Kidney epithelial cell (primary cell): ENCODE results near the gene DIO1. TPM values are rescaled to one million over a fixed set of nuclear protein-coding genes. Genes with fewer than 3 reads are reported as not detected.

Experiments used
- DNase-seq: peaks from one replicate; pipeline ENCODE4 v3.0.0-alpha.2; 2010; ENCODE audit warnings: low read depth
- H3K27me3 ChIP-seq: 2 replicates; pipeline ENCODE4 v1.6.0; 2011; ENCODE audit warnings: low read length; ENCODE audit not compliant: control insufficient read depth, insufficient read depth
- H3K36me3 ChIP-seq: 2 replicates; pipeline ENCODE4 v1.5.1; 2011; ENCODE audit warnings: low read length; ENCODE audit not compliant: control insufficient read depth, insufficient read depth
- H3K4me3 ChIP-seq: 2 replicates; pipeline ENCODE4 v1.5.1; 2011; ENCODE audit warnings: low read depth, mild to moderate bottlenecking, control low read depth, low read length
- CTCF ChIP-seq: IDR thresholded peaks from 2 replicates; pipeline ENCODE4 v1.5.1; 2011; ENCODE audit warnings: mild to moderate bottlenecking, moderate library complexity, low read length, control low read depth, inconsistent platforms; ENCODE audit not compliant: insufficient read depth, poor library complexity, severe bottlenecking
- total RNA-seq: library from RNA; depleted of rRNA; stranded (reverse); fragments of >200 nt; gene quantifications from 2 replicates; pipeline ENCODE4 v1.2.3, GENCODE V29; 2015

The DIO1 gene
- total RNA-seq, 1 donor from 2014 or later: not detected

DNA sequence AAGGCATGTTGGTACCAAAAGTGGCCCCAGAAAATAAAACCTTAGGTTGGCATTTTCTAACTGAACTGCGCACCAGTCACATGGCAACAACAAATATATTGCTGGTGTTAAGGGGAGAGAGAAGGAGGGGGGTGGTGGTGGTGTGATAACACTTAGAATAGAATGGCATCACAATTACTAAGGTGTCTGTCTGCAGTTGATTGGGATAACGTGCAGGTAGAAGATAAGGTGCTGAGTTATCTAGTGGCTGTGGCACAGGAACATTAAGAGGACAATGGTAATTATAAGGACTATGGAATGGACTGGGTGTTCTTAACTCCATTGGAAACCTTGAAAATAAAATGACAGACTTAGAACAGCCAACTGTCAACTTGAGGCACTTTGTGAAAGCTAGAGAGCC lies 3.0 kb upstream of the DIO1 start:
- H3K36me3 ChIP-seq: no peaks in the 10 kb centered on the region
- DNase-seq: no peak
- TF ChIP-seq CTCF: no peak
- H3K27me3 ChIP-seq: no peaks in the 10 kb centered on the region
- H3K4me3 ChIP-seq: no peak overlapping the region

GRCh38 chr1:53891678-53892077 lies 2.3 kb upstream of the DIO1 start:
- DNase-seq: no peak
- Histone ChIP-seq H3K4me3 (no peak overlapping the region), H3K36me3 (no peaks in the 10 kb centered on the region), H3K27me3 (no peaks in the 10 kb centered on the region)
- TF ChIP-seq CTCF: no peak

- no peaks in the 10 kb centered on the region for H3K36me3 ChIP-seq
- no peak for DNase-seq
- TF ChIP-seq CTCF: no peak
- no peaks in the 10 kb centered on the region for H3K27me3 ChIP-seq
- no peak overlapping the region for H3K4me3 ChIP-seq
These were observed 1.1 kb upstream of the DIO1 start for GRCh38 chr1:53892911-53893310.

DNA sequence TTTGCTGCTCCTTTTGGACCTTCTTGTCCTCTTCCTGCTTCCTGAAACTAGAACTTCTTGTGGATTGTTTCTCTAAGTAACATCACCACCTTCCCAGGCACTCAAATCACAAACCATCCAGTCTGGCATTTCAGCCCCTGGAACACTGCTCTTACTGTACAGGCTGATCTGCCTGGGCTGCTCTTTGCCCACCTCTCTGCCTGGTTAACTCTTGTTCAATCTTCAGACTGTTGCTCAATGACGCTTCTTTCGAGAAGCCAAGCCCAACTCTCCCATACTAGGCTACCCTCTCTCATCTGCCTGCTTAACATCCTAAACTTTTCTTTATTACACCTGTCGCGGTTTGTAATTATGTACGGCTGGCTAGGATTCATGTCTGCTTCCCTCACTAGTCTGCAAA lies 657 bp downstream of the DIO1 start:
- H3K27me3 ChIP-seq: no peaks in the 10 kb centered on the region
- H3K36me3 ChIP-seq: no peaks in the 10 kb centered on the region
- no peak for DNase-seq
- H3K4me3 ChIP-seq: no peak overlapping the region
- TF ChIP-seq CTCF: no peak

DNA sequence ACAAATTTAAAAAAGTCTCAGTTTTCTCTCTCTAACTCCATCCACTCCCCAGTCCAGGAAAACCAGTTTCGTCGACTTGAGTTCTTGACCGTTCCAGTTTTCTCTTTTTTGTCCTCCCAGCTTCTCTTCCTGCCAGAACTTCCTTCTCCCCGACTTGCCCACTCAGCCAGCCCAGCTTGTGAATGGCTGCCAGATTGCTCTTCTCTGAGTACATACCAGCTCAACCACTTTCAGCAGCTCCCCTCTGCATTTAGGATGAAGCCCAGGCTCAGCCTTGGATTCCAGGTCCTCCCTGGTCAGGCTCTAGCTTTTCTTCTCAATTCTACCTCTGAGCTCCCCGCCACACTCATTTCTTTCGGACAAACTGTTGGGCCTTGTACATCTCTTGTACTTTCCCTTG lies 1.4 kb downstream of the DIO1 start:
- H3K36me3 ChIP-seq: no peaks in the 10 kb centered on the region
- TF ChIP-seq CTCF: no peak
- no peaks in the 10 kb centered on the region for H3K27me3 ChIP-seq
- H3K4me3 ChIP-seq: no peak overlapping the region
- no peak for DNase-seq

DNA sequence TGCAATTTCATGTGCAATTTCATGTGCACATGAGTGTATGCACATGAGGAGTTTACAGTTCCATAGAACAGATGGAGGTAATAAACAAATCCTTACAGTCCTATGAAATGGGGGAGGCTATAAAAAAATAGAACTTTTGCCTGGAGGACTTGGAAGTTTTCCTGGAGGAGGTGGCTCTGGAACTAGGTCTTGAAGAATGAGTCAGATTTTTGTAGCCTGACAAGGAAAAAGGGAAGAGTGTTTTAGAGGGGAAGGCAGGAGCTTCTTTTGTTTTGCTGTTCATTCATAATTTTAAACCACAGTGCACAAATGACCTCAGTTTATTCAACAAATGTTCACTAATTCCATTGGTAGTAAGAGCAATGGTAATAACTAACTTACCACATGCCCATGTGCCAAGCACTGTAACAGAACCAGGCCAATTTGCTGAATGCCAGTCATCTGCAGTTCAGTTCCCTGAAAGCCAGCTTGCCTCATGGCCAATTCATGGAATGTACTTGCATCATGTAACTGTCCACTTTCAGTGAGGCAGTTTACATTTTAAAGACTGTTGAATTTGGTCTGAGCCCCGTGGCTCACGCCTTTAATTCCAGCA lies 2.7 kb downstream of the DIO1 start:
- DNase-seq: peak; percentile 43
- no peak for TF ChIP-seq CTCF
- Histone ChIP-seq H3K36me3 (no peaks in the 10 kb centered on the region), H3K27me3 (no peaks in the 10 kb centered on the region), H3K4me3 (no peak overlapping the region)
